GM19023 (cell line): Measurements from ENCODE around the gene UBAC1.

Source experiments
- ATAC-seq: cut with Tn5 transposase; IDR thresholded peaks from one replicate; pipeline ENCODE4 v1.9.1; 2021; ENCODE audit warnings: mild to moderate bottlenecking, moderate library complexity; ENCODE audit not compliant: unreplicated experiment

The UBAC1 gene

DNA sequence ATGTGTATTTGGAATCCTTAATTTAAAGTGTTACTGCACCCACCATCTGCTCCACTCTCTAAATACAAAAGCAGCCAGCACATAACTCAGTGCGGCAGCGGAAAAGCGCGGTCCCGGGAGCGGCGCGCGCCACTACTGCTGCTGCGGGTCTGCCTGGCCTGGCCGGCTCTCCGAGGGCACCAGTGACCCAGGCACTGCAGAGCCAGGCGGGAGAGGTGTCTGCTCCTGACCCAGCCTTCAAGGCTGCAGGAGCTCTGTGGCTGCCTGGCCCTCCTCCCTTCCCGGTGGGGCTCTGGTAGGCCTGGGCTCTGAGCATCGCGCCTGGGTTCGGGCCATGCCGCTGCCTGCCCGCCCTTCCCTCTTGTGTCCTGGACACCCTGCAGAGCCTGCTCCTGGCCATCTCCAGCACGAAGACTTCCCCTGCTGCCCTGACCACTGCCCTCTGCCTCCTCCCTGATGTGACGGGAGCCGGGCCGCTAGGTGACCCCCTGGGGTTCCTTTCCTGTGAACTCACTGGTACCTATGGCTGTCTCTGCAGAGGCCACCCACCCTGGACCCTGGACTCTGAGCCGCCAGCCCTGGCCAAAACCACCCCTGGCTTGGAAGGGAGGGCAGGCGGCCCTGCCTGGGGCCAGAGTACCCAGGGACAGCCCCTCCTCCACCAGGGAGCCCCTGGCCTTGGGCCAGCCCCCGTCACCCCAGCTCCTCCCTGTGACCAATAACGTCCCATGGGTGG, 32.8 kb upstream of the UBAC1 start:
- no peak for ATAC-seq

DNA sequence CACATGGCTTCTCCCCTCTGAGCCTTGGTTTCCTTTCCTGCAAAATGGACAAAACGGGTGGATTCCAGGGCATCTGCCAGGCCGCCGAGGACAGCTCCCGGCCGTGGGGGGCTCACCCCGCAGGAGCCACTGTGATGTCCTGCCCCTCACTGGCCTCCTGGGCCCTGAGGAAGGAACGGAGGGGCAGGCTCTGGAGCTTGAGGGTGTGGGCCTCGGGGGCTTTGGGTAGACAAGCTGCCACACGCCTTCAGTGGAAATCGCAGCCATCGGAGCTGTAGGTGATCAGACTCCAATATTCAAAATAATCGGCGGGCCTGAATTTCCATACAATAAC, 32.2 kb upstream of the UBAC1 start:
- no peak for ATAC-seq

DNA sequence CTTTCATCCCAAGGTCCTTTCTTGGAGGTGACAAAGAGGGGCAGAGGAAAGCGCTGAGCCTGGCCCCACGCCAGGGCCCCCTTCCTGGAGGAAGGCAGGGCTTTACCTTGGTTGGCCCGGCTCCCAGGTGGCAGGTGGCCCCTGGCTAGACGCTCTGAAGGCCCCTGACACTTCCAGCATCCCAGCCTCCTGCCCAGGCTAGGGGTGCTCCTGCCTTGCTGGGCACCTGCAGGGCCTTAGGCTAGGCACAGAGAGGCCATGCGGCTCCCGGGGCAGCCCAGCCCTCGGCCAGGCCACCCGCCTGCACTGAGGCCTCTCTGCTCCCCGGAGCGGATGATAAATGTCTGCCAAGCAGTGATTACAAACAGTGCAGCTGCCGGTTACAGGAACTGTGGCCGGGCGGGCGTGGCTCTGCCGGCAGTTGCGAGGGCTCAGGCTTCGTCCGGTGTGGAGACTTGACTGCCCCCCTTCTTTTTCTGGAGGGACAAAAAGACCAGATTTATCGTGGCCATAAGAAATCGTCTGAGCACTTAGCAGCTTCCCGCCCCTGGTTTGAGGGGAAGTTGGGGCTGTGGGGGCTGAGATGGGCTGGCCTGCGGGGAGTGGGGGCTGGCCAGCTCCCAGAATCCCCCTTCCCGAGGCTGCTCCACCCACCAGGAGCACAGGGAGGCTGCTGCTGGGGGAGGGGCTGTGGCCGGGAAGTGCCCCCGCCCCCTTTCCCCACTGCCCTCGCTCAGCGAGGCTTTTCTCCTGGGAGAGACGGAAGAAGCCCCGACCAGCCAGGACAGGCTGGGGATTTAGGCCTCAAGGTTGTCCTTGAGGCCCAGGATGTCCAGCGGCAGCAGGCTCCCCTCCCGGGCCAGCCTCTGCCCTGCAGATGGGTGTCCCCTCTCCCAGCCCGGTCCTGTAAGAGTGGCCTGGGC, 31.6 kb upstream of the UBAC1 start:
- ATAC-seq, result no peak

DNA sequence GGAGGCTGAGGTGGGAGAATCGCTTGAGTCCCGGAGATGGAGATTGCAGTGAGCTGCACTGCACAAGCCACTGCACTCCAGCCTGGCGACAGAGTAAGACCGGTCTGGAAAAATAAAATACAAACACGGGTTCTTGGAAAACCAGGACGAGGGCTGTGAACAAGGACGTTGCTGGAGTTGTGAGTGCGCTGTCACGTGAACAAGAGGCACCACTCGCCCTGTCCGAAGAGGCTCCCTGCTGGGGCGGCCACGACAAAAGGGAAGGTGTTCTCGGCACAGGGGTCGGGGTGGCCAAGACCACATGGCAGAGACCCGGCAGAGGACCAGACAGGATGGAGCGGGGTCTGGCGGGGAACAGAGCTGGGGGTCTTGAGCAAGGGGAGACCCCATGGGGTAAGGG, 30.6 kb upstream of the UBAC1 start:
- ATAC-seq, result no peak

DNA sequence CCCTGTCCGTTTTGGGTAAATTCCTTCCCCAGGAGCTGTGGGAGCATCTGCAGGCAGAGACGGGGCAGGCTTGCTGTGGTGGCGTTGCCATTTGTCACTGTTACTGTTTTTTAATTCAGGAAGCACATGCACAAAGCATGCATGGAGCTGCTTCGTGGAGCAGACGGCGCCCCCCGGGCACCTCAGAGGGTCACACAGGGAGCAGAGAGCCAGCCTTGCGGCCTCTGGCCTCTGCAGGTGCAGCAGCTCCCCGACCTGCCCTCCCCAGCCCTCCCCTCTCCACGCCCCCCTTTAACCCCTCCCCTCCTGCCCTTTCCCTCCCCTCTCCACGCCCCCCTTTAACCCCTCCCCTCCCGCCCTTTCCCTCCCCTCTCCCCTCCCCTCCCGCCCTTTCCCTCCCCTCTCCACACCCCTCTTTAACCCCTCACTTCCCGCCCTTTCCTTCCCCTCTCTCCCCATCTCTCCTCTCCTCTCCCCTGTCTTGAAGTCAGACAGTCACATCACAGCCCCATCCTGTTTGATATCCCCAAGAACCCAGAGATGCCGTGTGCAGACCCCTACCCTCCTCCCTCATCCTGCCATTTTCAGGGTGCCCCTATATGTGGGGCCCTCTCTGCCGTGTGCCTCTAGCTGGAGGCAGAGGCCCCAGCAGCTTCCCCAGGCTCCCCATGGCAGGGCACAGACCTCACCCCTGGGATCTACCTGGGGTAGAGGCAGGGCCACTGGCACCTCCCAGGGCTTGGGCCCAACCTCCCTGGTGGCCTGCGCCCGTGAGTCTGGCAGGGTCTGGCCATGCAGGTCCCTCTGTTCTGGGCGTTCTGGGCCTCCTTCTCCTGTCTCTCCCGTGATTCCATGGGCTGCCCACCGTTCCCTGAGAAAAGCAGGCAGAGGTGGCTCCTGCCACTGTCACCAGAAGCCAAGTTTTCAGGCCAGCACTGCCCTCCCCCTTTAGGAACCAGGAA, 29.6 kb upstream of the UBAC1 start:
- ATAC-seq, result no peak

DNA sequence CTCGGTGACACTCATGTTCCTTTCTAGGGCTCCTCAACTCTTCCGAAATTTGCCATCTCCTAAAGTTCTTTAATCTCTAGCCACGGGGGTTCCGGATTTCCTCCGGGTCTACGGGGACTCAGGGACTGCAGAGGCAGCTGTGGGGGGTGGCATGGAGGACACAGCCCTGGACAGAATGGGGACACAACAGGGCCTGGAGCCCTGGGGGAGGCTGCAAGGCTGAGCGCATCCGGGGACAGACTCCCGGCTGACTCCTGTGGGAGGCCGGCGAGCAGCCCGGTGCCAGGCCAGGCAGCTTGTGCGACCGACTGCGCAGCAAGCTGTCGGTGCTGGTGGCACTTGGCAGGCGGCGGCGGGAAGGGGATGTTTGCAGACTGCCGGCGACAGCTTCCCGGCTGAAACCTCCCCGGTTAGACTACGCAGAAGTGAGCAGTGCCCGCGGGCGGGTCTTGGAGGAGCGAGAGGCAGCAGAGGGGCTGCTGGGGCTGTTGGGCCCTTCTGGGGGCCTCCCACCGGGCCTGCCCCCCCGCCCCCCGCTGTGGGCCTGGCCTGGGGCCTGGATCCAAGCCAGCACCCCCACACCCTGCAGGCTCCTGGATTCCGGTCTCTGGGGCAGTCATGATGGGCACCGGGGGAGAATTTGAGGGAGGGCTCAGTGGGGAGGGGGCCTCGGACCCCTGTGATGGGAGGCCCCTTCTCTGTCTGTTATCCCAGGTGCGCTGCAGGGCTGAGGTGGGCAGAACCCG, 28.7 kb upstream of the UBAC1 start:
- ATAC-seq, result no peak

DNA sequence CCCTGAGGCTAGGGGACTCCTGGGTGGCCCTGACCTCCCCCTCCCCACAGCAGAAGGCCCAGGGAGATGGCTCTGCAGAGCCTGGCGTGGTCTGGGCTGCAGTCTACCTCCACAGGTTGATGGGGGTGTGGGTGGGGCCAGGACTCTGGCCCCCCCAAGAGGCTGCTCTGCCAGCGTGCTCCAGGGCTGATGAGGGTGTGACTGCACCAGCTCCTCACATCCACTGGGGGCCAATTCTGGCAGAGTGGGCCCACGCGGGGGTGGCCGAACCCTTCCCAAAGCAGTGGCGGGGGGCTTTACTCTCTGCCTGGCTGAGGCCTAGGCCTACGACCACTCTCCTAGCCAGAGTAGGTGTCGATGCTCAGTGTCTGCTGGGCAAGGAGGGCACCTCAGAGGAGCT, 28.0 kb upstream of the UBAC1 start:
- no peak for ATAC-seq

DNA sequence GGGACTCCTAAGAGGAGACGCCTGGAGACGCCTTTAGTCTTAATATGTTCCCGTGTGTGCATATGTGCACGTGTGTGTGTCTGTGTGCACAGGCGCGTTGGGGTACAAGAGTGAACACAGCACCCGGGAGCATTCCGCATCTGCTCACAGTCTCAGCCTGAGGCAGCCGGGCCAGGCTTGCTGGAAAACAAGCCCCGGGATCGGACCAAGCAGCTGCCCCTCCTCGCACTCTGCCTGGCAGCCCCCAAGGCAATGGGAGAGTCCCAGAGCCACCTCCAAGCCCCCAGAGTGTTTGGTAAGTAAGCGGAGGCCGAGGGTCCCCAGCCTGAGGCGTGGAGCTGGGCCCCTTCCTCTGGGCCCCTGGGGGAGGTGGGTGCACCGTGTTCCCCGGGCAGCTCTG, 27.3 kb upstream of the UBAC1 start:
- no peak for ATAC-seq

DNA sequence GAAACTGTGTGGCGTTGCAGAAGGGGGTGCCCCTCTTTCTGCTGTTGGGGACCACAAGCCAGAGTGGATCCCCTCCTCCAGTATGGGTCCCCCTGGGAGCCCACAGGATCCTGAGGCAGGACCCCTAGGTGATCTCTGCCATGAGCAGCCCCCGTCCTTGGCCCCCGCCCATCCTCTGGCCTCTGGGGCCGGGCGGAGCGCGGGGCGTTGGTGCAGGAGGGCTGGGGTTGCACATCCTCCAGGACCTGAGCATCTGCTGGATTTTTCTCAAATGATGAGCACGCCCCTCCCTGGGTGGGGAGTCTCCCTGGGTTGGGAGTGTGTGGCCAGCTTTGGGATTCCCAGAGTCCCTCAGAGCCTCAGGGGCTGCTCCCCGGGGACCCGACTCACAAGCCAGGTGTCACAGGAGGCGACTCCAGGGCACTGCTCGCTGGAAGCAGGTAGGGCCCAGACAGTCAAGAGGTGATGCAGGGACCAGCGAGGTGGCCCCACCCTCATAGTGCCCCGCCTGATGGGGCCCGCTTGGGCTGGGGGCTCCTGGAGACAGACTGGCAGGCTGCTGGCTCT, 26.7 kb upstream of the UBAC1 start:
- no peak for ATAC-seq

DNA sequence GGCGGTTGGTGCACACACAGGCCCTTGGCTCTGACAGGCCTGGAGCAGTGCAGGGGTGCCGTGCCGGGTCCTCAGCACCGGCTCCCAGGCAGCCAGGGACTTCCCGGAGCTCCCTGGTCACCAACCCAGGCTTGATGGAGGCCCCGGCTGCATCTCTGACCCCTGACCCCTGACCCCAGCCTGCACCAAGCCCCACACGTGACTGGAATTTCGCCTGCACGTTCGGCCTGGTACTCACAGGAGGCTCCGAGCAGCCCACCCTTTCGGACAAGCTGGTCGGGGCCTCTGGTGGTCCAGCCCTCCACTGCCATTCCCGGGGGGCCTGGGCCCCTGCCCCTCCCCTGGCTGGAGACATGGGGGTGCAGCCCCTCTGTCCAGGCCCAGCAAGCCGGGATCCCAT, 25.4 kb upstream of the UBAC1 start:
- ATAC-seq, result no peak

DNA sequence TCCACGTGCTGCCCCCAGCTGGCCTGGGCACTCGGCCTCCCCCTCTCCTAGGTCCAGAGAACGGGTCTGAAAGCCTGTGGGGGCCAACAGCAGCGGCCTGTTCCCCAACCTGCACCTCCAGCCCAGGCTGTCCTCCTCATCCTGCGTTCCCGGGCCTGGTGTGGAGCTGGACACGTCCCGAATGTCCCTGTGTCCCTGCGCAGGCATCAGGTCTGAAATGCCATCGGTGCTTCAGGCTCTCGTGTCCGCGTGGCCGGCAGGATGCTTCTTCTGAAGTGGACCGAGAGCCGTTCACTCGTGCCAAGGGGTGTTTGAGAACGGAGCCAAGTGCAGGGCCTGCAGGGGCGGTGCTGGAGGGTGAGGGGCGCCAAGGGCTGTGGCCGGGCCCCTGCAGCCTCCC, 24.7 kb upstream of the UBAC1 start:
- ATAC-seq, result no peak

DNA sequence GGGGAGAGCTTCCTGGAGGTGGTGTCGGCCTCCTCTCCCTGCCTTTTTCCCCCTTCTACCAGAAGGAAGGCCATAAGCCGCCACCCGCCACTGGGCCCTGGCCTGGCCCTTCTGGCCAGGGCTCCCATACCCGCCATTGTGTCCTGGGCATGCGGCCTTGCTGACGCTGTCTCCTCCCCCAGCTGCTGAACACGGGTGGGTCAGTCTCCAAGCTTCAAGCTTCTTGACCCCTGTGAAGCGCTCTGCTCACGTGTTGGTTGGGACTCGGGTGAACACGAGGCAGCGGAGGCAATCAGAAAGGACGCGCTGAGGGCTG, 24.2 kb upstream of the UBAC1 start:
- ATAC-seq, result no peak

DNA sequence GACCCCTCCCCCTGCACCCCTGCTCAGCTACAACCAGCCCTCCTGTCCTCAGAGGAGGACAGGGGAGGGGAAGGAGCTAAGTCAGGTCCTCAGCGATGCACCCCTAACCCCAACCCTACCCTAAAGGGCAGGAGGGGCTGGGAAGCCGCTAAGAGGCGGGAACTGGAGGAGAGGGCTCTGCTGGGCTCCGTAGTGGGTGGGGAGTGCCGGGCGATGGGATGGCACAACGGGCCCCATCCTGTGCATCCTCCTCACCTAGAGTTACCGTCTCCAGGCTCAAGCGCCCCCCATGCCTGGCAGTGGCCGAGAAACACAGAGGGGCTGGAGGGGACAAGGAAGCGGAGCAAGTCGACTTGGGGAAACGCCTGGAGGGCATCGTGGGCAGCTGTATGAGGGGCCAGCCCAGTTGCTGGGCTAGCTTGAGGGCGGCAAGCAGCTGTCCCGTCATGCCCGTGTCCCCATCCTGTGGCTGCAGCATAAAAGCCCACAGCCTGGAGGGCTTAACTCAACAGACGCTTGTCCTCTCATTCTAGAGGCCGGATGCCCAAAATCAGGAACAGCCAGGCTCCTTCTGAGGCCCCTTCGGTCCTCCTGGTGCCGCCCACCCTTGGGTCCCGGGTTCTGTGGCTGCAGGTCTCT, 23.0 kb upstream of the UBAC1 start:
- no peak for ATAC-seq

DNA sequence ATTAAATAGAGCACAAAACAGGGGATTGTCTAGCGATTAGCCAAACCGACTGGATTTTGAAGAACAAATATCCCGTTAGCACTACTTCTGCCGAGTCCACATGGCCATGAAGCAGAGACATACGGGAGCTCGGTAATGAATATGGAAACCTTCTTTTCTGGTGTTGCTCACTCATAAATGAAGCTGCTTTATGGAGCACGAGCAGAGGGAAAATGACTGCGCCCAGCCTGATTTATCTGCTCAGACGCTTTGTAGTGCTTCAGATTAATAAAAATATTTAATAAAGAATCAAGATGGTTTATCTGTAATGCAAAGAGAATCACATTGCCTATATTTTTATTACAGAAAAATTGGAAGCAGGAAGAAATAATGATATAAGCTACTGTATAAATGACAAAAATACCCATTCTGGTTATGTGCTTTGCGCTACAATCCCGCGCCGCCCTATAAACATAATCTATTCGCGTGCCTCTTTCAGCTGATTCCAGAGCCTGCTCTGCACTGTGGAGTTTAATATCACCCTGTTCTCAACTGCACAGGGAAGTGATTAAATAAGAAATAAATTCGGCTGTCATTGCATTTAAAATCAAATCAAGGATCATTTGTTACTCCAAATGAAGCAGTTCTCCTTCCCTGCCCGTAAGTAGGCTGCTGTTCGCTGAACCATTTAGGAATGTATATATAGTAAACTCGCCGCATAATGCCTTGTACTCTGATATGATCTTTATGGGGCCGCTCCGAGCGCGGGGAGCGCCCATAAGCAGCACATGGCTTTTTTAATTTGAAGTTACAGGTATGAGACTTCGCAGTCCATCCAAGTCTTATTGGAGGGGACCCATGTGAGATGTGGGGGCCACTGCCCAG, 22.3 kb upstream of the UBAC1 start:
- ATAC-seq, result no peak

DNA sequence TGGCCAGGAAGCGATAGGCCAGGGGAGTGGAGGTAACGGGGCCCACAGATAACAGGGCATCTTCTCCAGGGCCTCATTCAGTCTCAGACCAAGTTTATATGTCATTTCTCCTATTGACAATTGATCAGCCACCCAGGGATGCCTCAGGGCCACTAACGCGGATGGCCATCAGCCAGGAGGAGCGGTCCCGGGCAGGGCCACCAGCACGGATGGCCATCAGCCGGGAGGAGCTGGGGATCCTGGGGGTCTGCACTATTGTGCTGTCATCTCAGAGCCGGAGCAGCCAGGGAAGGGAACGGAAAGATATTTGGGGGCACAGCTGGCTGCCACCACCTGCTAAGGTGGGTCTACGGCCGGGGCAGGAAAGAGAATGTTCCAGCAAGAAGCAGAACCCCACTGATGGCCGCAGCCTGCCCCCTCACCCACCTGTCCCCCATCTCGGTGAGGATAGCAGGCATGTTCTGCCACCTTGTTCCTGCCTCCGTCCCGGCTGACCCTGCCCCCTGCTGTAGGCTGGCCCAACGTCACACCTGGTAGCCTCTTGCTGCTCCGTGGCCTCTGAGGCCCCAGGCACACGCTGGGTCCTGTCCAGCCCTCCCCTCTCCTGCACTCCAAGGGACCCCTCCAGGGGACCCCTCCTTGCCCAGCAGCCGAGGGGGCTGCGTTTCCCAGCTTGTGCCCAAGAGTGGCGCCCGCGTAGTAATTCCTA, 21.5 kb upstream of the UBAC1 start:
- ATAC-seq, result no peak

DNA sequence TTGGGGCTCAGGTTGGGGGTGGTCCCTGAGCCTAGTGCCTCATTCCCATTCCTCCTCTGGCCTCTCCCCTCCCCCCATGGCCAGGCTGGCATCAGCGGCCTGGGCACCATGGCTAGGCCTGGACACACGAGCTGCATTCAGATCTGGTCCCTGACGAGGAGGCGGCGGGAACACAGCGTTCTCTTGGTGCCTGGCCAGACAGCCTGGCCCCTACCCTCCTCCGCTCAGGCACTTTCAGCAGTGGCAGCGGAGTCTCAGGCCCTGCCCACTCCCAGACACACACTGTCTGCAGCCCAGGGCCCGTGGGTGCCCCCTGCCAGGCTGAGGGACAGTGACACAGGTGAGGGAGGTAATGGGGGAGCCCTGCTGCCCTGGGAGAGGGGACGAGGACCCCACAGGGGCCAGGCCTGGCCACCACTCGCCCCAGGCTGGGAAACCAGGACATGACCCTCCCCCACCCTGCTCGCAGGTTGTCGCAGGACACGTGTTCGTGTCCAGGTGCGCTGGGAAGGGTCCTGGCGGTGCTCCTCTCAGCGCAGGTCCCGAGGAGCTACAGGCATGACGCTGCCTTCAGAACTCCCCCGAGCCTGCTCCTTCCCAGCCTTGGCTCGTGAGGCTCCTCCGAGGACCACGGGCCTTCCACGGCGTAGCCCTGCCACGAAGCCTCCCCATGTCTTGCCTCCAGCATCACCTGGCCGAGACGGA, 19.9 kb upstream of the UBAC1 start:
- ATAC-seq, result no peak

DNA sequence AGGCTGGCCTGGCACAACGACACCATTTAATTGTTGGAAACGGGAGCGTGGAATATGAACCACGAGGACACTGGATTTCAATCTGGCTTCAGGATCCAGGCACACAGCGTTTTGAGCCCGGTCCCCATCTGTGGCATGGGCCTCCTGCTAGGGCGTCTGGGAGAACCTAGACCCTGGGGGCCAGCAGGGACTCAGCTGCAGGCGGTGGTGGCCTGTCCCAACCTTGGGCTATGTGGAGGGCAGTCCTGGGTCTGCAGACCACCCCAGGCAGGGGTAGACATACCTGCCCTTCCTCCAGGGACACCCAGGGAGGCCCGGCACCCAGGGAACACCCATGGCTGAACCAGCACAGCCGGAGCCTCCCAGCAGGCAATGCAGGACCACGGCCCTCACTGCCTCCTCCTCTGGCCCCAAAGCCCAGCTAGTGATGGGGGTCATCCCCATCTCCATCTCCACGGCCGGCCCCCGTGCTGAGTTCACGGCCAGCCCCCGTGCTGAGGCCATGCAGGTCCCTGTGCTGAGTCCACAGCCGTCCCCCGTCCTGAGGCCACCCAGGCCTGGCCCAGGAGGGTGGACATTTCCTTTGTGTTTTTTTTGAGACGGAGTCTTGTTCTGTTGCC, 18.5 kb upstream of the UBAC1 start:
- no peak for ATAC-seq
